ENCODE results near the gene SPATA31D3. TPM values are rescaled to one million over a fixed set of nuclear protein-coding genes. Genes with fewer than 3 reads are reported as not detected.

SPATA31D3 gene
- total RNA-seq (2022; extraction: Qiagen RNA extraction): not detected in 5 replicates

GRCh38 chr9:81943393-81943792 is at the start of gene SPATA31D3:
Gene SPATA31D3 (plus strand): TSS chr9:81943500. CDS start chr9:81943586, 86 bp downstream.

GRCh38 chr9:81928305-81928704 is 15.0 kb upstream of the SPATA31D3 start, which contains the start of gene SPATA31D4:
Gene SPATA31D4 (plus strand): TSS chr9:81928428. CDS start chr9:81928514, 86 bp downstream.

GRCh38 chr9:81988472-81988871 is 45.2 kb downstream of the SPATA31D3 start, which contains the start of gene SPATA31D1:
Gene SPATA31D1 (plus strand): TSS chr9:81988772. CDS start chr9:81988819, 47 bp downstream.

Other genes with a start within 250 kb of the SPATA31D3 start
- gene SPATA31D4, start 15.1 kb upstream of the SPATA31D3 start, total RNA-seq (2022; extraction: Qiagen RNA extraction): not detected in 5 replicates
- gene SPATA31D1, start 45.3 kb downstream of the SPATA31D3 start, total RNA-seq (2022; extraction: Qiagen RNA extraction): not detected in 5 replicates